Effector memory CD4-positive, alpha-beta T cell (primary cell): ENCODE data around the gene NTN1.

ENCODE experiments used
- DNase-seq, 3 donors: peaks; one replicate each; pipeline ENCODE4 v3.0.0-alpha.2; 2020
- H3K27ac ChIP-seq: 2 replicates; pipeline ENCODE4 v1.7.0; 2013; ENCODE audit warnings: mild to moderate bottlenecking, low read length, moderate library complexity; ENCODE audit not compliant: insufficient read depth, poor library complexity, severe bottlenecking
- H3K27me3 ChIP-seq: replicated peaks from 2 replicates; pipeline ENCODE4 v1.7.0; 2013; ENCODE audit warnings: mild to moderate bottlenecking, low read length; ENCODE audit not compliant: insufficient read depth, control insufficient read depth, poor library complexity, severe bottlenecking
- H3K36me3 ChIP-seq: 2 replicates; pipeline ENCODE4 v1.7.0; 2013; ENCODE audit warnings: mild to moderate bottlenecking, low read length, moderate library complexity; ENCODE audit not compliant: control insufficient read depth, insufficient read depth
- H3K4me1 ChIP-seq: 2 replicates; pipeline ENCODE4 v1.7.0; 2013; ENCODE audit warnings: low read length, mild to moderate bottlenecking; ENCODE audit not compliant: control insufficient read depth, insufficient read depth, poor library complexity, severe bottlenecking
- H3K4me3 ChIP-seq: 2 replicates; pipeline ENCODE4 v1.7.0; 2013; ENCODE audit warnings: low read length, low read depth, mild to moderate bottlenecking; ENCODE audit not compliant: insufficient read depth, poor library complexity, severe bottlenecking
- H3K9me3 ChIP-seq: 2 replicates; pipeline ENCODE4 v1.7.0; 2013; ENCODE audit warnings: mild to moderate bottlenecking, low read length, moderate library complexity; ENCODE audit not compliant: control insufficient read depth

NTN1 gene

GRCh38 chr17:9221147-9221921, 200.0 kb downstream of the NTN1 start:
- Histone ChIP-seq H3K9me3 (no peaks in the 10 kb centered on the region), H3K27ac (no peak overlapping the region)
- DNase-seq = no peak

GRCh38 chr17:9221922-9222180, 200.5 kb downstream of the NTN1 start:
- H3K4me1 ChIP-seq = peaks cover 14% of the 10 kb centered on the region
- no peaks in the 10 kb centered on the region for H3K9me3 ChIP-seq
- H3K27me3 ChIP-seq = no peaks in the 10 kb centered on the region
- no peaks in the 10 kb centered on the region for H3K36me3 ChIP-seq
- DNase-seq = no peak
- no peak overlapping the region for H3K27ac ChIP-seq
- H3K4me3 ChIP-seq = no peak overlapping the region

More at GRCh38 chr17:9221147-9221921, 200.0 kb downstream of the NTN1 start:
- Histone ChIP-seq H3K36me3 (no peaks in the 10 kb centered on the region), H3K4me3 (no peak overlapping the region), H3K4me1 (peaks cover 9% of the 10 kb centered on the region), H3K27me3 (no peaks in the 10 kb centered on the region)

DNA sequence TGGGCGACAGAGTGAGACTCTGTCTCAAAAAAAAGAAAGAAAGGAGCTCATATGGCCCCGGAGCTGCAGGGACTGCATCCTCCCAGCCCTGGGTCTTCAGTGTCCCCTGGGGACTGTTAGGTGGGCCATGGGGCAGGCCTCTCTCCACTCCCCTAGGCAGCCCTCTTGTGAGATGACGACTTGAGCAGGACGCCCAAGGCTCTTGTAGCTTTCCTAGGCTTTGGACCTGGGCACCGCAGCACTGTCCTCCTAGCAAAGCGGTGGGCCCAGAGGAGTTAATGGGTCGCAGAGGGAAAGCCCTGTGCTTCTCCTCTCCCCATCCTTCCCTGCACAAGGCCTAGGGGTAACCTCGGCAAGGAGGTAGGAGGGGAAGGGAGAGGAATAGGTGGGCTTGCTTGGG, 202.2 kb downstream of the NTN1 start:
- no peaks in the 10 kb centered on the region for H3K9me3 ChIP-seq
- H3K36me3 ChIP-seq = no peaks in the 10 kb centered on the region
- H3K27ac ChIP-seq = no peak overlapping the region
- no peak overlapping the region for H3K4me3 ChIP-seq
- H3K27me3 ChIP-seq = no peaks in the 10 kb centered on the region
- H3K4me1 ChIP-seq = peaks cover 16% of the 10 kb centered on the region
- no peak for DNase-seq

- H3K36me3 ChIP-seq = no peaks in the 10 kb centered on the region
- DNase-seq = no peak
- H3K9me3 ChIP-seq = no peaks in the 10 kb centered on the region
- H3K4me1 ChIP-seq = peaks cover 16% of the 10 kb centered on the region
- no peak overlapping the region for H3K4me3 ChIP-seq
- no peaks in the 10 kb centered on the region for H3K27me3 ChIP-seq
- H3K27ac ChIP-seq = no peak overlapping the region
Observed at GRCh38 chr17:9224485-9224884, 203.2 kb downstream of the NTN1 start.

- H3K27ac ChIP-seq = no peak overlapping the region
- H3K9me3 ChIP-seq = no peaks in the 10 kb centered on the region
- no peaks in the 10 kb centered on the region for H3K27me3 ChIP-seq
- no peaks in the 10 kb centered on the region for H3K36me3 ChIP-seq
- no peak overlapping the region for H3K4me3 ChIP-seq
- DNase-seq = no peak
- peaks cover 16% of the 10 kb centered on the region for H3K4me1 ChIP-seq
Observed at GRCh38 chr17:9225305-9226101, 204.2 kb downstream of the NTN1 start.

- no peaks in the 10 kb centered on the region for H3K9me3 ChIP-seq
- no peak for DNase-seq
- H3K4me1 ChIP-seq = peaks cover 16% of the 10 kb centered on the region
- H3K27me3 ChIP-seq = no peaks in the 10 kb centered on the region
- peak overlapping the region; percentile 12 for H3K4me3 ChIP-seq
- no peak overlapping the region for H3K27ac ChIP-seq
- H3K36me3 ChIP-seq = no peaks in the 10 kb centered on the region
Observed at GRCh38 chr17:9226130-9226793, 205.0 kb downstream of the NTN1 start.

GRCh38 chr17:9226794-9227135, 205.5 kb downstream of the NTN1 start:
- peaks cover 16% of the 10 kb centered on the region for H3K4me1 ChIP-seq
- no peaks in the 10 kb centered on the region for H3K36me3 ChIP-seq
- no peak overlapping the region for H3K27ac ChIP-seq
- H3K9me3 ChIP-seq = no peaks in the 10 kb centered on the region
- no peaks in the 10 kb centered on the region for H3K27me3 ChIP-seq
- H3K4me3 ChIP-seq = peak overlapping the region; percentile 12
- DNase-seq = no peak

DNA sequence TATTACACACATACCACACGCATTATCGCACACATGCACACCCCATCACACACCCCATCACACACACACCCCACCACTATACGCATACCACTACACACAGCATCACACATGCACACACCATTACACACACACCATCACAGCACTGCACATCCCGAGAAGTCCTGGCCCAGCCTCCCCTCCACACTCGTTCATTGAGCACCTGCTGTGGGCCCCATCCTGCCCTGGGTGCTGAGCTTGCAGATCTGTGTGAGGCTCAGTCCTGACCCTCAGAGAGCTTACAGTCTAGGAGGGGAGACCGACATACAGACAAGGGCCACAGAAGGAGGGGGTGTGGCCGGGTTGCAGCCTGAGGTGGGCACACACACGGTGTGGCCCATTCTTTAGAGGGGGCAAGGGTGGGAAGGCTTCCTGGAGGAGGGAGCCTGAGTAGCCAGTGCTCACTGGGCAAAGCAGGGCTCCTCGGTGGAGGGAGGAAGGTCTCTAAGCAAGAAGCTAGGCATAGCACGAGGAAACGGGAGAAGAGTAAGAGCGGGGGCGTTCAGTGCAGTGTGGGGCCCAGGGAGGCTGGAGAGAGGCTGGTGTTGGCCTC, 206.6 kb downstream of the NTN1 start:
- no peak overlapping the region for H3K27ac ChIP-seq
- H3K27me3 ChIP-seq = no peaks in the 10 kb centered on the region
- peaks cover 16% of the 10 kb centered on the region for H3K4me1 ChIP-seq
- no peaks in the 10 kb centered on the region for H3K9me3 ChIP-seq
- H3K36me3 ChIP-seq = no peaks in the 10 kb centered on the region
- DNase-seq = no peak
- no peak overlapping the region for H3K4me3 ChIP-seq

DNA sequence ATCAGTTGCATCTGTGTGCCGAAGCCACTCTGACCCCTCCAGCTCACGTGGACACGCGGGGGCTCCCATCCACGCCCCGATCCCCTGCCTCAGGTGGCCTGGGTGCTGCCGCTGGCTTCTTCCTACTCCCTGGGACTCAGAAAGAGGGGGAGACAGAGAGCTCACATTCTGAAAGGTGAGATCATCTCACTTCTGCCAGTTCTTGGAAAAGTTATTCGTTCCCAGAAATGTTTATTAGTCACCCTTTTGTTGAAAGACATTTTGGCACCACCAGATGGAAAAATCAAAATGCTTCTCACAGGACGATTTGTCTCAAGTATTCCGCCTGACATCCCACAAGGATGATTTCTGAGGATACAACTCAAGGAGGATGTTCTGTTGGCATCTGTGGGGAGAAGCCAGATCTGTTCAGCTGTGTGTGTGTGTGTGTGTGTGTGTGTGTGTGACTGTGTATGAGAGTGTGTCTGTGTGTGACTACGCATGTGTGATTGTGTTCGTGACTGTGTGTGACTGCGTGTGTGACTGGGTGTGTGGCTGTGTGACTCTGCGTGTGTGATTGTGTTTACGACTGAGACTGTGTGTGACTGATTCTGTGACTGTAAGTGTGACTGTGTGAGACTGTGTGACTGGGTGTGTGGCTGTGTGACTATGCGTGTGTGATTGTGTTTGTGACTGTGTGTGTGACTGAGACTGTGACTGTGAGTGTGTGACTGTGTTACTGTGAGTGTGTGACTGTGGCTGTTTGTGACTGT, 207.3 kb downstream of the NTN1 start:
- DNase-seq = no peak

More for the DNA sequence above, 207.3 kb downstream of the NTN1 start:
- Histone ChIP-seq H3K9me3 (no peaks in the 10 kb centered on the region), H3K27ac (no peak overlapping the region), H3K27me3 (no peaks in the 10 kb centered on the region), H3K4me3 (no peak overlapping the region), H3K4me1 (peaks cover 16% of the 10 kb centered on the region), H3K36me3 (no peaks in the 10 kb centered on the region)
